ENCODE results near the gene SAFB2.

SAFB2 gene

DNA sequence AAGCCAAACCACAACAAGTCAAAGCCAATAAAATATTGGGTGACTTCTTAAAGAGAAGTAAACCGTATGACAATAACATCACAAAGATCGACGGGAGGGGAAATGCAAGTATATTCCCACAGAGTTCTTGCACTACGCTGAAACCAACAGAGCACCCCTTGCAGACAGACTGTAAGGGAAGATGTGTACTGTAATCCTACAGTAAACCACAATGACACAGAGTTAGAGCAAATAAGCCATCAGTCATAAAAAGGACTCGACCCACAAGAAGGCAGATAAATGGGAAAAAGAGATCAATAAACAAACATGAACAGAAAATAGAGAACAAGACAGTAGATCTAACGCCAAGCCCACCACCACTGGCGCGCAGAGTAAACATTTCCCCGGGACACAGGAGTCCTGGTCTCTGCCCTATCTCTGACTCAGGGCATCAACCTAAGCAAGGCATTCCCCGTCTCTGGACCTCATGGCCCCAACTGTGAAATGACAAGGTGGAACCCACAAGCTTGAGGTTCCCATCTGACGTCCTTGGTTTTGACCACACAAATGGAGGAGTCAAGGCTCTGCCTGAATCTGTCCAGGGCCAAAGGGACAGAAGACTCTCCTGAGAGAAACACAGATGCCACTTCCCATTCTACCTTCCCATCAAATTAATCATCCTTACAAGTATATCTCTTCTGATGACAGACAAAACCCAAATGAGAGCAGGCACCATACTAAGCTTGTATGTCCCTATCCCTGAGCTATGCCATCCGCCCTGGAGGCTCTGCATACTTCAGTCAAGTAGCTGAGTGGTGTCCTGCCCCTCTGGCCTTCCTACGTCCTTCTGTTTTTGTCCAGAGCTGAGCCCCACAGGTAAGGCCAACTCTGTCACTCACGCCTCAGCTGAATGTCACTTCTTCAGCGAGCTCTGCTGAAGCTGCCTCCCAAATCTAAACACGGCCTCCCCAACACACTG lies 15.0 kb downstream of the SAFB2 start:
- DNase-seq (ENCODE audit: low read depth) = no peak

DNA sequence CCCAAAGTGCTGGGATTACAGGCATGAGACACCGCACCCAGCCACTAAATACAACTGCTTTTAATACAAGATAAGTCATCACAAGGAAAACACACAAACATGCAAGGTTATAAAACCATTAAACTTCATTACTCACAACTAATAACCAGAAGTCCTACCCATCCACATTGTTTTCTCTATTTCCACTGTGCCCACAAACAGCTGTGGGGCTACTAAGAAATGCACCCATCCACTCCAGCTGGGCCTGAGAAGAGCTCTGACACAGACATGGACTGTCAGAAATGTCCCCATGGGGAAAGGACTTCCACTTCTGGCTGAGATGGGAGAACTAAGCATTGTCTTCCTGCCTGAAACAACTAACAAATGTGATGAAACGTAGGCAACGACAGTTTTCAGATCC lies 17.2 kb downstream of the SAFB2 start:
- DNase-seq (ENCODE audit: low read depth) = no peak

DNA sequence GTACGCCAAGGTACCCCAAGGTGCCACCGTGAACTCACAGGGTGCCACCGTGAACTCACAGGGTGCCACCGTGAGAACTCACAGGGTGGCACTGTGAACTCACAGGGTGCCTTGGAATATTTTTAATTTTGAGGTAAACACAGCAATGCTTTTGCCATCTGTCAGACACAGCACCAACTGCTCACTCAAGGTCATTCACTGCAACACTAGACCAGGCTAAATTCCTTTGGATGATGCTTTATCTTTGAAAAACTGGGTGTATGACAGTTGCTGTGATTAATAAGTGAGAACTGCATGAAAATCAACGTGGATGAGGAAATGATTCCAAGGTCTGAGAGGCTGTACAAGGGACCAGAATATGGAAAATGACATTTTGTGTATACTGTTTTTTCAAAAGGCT lies 18.9 kb downstream of the SAFB2 start:
- no peak for DNase-seq (ENCODE audit: low read depth)

DNA sequence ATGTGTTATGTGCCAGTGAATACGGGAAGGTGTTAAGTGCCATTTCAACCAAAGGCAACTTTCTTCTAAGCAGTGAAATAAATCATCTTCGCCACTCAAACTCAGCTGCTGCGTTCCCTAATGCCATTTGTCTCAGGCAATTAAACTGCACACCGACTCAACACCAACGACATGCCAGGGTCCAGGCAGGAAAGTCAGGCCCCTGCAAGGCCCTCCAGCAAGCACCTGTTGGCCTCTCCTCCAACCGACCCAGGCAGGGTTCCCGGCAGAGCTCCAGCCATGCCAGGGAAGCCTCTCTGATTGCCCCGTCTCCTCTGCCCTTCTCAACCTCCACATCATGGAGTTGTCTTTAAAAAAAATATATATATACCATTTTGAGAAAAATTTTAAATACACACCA lies 21.8 kb downstream of the SAFB2 start:
- no peak for DNase-seq (ENCODE audit: low read depth)

DNA sequence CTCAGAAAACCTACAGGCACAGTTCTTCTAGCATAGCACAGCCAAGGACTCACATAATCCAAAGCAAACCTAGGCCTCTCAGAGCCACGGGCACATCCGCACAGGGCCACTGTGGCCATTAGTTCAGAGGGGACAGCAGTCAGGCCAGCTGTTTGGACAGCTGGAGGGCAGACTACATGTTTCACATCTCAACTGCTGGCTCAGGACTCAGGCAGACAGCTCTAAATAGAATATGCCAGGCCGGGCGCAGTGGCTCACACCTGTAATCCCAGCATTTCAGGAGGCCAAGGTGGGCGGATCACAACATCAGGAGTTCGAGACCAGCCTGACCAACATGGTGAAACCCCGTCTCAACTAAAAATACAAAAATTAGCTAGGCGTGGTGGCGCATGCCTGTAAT lies 26.8 kb downstream of the SAFB2 start:
- DNase-seq (ENCODE audit: low read depth) = no peak

DNA sequence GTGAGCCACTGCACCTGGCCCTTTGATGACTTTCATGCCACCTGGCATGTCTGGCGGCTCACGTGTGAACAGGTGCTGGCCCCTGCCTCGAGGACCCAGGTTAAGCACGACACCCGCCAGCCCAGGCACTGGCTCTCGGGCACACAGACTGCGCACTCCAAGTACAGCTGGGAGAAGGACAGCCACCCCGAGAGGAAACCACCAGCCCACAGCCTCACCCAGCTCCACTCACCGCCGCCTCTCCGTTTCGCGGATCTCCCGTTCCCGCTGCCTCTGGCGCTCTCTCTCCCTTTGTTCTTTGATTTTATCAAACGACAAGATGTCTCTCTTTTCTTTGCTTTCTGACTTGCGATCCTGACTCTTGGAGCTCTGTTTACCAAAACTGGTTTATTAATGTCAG lies 27.4 kb downstream of the SAFB2 start:
- no peak for DNase-seq (ENCODE audit: low read depth)

DNA sequence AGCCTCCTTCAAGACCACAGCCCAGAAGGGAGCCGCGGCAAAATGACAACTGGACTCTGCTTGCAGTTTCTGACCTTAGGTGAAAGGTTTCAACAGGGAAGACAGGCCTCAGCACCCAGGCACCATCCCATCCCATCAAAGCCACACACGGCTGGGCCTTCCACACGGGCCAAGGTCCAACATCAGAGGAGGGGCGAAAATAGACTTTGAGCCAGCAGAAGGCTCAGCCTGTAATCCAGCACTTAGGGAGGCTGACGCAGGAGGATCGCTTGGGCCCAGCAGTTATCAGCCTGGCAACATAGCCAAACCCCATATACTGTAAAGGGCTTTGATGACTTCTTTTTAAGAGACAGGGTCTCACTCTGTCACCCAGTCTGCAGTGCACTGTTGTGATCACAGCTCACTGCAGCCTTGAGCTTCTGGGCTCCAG lies 28.0 kb downstream of the SAFB2 start:
- no peak for DNase-seq (ENCODE audit: low read depth)

DNA sequence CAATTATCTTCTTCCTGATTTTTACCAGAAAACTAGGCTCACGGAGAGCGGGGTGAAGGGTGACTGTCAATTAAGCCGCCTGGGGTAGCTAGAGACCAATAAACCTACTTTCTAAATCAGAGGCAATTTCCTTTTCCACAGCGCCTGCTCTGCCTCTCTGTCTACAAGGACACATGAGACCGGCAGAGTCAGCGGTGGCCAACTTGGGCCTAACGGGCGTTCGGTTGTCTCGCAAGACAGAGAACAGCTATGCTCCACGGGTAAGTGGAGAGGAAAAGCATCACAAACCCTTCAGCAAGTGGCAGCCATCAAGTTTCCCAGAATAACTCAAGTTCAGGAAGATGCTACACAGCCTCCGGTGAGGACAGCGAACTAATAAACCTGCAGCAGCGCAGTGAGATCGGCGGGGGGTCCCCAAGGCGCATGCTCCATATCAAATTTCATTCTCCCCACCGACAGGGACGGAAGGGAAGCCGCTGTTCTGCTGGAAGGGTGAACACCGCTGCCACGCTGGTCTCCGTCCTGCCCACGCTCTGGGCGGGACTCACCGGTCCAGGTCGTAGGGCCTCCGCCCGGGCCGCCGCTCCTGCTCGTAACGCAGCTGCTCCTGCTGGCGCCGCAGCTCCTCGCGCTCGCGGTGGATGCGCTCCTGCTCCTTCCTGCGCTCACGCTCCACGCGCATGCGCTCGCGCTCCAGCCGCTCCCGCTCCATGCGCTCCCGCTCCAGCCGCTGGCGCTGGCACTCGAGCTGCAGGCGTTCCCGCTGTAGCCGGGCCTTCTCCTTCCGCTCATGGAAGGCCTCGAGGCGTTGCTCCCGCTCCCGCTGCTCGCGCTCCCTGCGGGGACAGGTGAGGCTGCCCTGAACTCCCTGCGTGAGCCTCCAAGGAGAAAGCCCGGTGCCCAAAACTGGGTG lies 29.0 kb downstream of the SAFB2 start:
- no peak for DNase-seq (ENCODE audit: low read depth)

DNA sequence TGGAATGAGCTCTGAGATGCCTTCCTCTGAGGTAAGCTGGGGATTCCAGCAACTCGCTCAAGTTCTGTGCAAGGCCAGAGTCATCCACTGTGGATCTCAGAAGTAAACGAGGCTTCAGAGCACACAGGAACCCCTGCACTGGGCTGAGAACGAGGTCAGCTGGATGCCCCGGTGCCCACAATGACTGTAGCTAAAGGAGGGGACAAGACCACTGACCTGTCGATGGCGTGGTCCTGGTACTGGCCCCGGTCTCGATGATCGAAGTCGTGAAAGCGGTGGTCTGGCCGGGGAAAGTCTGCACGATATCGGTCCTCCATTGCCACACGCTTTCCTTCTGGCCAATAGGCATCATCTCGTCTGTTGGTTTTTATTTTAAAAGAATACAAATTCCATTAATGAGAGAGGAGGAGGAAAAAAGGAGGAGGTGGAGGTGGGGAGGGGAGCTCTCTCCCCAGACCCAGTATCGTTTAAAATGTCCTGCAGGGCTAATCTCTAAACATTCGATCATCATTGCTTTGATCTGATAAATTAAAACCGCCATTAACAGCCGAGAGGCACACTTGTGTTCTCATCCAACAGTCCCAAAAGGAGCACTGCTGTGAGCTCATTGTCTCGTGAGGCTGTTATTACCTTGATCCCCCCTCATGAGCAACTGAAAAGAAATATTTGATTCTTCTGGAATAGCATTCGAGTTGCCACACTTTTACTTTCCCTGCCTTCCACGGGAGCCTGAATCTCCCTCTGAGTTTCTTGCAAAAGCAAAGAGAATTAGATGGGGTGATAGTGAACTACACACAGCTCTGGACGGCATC lies 29.8 kb downstream of the SAFB2 start:
- no peak for DNase-seq (ENCODE audit: low read depth)

DNA sequence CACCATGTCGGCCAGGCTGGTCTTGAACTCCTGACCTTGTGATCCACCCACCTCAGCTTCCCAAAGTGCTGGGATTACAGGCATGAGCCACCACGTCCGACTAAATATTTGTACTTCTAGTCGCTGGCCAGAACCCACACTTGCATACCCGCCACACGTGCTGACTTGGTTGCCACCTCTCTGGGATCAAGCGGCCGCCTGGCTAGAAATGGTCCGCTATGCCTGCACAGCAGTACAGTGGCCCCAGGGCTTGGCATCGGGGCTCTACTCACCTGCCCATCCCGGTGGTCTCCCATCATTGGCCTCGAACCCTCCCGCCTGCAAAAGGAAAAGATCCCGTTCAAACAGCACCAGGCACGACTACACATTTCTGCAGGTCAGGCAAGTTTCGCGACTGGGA lies 31.1 kb downstream of the SAFB2 start:
- no peak for DNase-seq (ENCODE audit: low read depth)

DNA sequence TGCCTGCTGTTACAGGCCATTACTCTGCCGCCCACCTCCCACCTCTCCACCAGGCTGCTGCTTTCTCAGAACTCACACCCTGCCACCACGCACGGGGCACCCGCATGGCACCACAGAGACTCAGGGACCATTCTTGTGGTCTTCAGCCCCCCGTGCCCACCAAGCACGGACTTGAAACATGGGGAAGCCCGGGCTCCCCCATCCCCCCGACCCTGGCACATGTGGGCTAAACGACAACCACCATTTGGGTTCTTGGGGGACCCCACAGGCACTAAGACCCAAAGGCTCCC lies 31.8 kb downstream of the SAFB2 start:
- no peak for DNase-seq (ENCODE audit: low read depth)

DNA sequence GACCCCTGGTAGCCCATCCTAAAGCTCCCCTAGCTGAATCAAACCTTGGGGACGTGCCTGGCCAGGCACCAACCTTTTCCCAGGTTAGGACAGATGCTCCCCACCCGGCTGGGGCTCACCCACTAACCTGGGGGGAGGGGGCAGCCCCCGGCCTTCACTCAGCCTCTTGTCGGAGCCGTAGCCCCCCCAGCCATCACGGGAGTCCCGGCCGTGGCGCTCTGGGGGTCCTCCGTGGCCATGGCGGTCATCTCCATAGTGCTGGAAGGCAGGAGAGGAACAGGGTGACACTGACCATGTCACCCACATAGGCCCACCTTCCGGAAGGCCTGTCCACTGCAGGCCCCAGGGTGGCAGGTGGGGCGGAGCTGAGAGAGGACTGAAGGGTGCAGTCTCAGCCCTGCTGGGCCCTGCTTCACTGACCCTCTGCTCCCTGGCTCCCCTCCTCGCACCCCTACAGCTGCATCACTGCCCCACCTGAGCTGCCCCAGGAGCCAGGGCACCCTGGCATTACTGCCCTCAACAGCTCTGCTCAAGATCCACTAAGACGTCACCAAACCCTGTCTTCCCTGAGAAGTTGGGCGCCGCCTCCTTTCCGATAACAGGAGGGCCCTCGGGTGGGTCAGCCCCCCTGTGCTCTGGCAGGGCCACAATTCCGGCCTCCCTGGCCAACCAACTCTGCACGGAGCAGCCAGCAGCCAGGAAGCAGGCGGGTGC lies 32.3 kb downstream of the SAFB2 start:
- DNase-seq (ENCODE audit: low read depth) = no peak

DNA sequence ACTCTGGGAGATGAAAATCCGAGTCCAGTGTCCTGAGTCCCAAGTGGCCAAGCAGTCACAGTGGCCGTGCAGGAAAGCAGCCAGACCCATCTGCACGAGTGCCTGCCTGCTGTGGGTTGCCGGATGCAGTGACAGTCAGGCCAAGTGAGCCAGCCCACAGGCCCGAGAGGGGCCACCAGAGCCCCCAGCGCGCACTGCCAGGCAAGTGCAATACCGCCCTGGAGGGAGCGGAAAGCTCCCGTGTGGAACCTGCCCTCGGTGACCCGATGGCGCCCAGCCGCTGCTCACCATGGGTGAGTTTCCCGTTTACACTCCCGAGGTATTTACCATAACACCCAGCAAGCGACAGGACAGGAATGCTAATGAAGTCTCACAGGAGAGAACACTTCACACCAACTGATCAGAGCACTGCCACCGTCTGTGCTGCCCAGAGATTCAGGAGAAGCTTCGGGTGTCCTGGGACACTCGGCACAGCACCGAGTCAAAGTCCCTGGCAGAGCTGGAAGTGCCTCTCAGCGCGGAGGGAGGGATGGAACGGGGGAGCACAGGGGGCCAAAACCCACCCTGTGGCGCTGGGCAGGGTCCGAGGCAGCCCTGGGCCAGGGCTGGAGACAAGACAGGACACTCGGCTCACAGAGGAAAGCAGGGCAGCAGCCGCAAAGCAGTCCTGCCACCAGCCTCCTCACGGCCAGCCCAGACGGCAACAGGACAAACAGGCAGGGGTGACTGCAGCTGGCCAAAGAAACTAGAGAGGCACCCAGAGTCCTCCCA lies 33.5 kb downstream of the SAFB2 start:
- DNase-seq (ENCODE audit: low read depth) = no peak

DNA sequence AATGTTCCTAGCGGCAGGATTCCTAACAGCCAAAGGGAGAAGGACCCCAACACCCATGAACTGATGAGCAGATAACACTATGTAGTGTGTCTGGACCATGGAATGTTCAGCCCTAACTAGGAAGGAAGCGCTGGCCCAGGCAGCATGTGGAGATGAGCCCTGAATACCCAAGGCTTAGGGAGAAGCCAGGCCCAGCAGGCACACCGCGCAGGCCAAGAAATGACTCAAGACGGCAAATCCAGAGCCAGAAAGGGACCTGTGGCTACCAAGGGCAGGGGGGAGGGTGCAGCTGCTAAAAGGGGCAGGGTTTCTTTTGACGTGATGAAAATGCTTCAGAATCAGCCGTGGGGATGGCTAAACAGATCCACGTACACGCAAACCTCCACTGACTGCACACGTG lies 34.1 kb downstream of the SAFB2 start:
- no peak for DNase-seq (ENCODE audit: low read depth)

DNA sequence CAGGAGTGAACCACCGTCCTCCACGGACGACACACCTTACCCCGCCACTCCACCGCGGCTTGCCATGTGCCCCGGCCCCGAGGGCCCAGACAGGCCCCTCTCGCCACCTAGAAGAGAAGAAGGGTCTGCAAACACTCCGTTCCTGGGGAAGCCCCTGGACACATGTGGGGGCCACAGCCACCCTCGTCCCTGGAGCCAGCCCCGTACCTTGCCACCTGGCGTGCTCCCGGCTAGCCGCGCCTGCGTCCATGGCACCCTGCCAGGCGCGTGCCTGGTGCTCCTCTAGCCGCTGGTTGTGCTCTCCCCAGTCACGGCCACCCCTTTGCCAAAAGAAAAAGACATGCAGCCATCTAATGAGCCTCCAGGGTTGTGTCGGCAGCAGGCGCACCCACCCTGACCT lies 34.9 kb downstream of the SAFB2 start:
- DNase-seq (ENCODE audit: low read depth) = no peak

DNA sequence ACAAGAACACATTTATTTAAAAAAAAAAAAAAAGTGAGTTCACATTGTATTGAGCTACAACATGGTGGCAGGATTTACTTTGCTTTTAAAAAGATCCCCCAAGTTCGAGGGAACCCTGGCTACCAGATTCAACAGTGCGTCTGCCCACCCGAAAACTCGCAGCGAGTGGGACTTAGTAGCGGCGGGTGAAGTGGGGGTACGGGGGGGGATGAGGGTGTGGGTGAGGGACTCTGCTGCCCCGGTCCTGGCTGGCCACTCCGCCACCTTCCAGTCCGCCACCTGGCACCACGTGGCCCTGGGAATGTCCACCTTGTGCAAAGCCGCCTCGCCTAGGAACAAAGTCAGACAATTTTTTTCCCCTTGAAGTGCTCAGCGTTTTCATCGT lies 35.5 kb downstream of the SAFB2 start:
- no peak for DNase-seq (ENCODE audit: low read depth)

DNA sequence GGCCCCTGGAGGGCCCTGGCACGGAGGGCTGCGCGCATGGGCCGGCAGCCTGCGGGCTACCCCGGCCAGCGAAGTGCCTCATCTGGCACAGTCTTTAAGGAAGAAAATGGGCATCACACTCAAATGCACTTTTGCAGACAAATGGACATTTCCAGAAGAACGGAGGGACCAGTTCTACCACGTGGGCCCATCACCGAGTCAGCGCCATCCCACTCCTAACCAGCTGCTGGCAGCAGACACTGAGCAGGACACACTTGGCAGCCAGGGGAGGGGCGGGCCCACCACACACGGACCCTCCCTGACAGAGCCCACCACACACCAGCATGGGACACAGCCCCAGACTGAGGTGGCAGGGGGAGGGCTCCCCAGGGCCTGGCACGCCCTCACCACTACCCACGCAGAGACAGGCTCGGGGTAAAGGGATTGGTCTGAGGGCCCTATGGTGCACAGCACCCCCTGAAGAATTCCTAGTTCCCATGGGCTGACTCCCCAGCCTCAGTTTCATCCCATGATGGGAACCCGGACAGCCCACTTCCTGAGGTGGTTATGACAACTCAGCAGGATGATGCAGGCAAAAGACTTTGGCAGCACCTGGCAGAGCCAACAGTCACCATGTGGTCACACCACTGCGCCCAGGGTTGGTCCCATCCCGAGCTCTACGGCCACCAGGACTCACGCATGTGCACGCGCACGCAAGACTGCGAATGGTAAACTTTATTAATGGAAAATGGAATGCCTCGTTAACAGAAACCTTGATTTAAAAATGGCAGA lies 36.1 kb downstream of the SAFB2 start:
- no peak for DNase-seq (ENCODE audit: low read depth)

DNA sequence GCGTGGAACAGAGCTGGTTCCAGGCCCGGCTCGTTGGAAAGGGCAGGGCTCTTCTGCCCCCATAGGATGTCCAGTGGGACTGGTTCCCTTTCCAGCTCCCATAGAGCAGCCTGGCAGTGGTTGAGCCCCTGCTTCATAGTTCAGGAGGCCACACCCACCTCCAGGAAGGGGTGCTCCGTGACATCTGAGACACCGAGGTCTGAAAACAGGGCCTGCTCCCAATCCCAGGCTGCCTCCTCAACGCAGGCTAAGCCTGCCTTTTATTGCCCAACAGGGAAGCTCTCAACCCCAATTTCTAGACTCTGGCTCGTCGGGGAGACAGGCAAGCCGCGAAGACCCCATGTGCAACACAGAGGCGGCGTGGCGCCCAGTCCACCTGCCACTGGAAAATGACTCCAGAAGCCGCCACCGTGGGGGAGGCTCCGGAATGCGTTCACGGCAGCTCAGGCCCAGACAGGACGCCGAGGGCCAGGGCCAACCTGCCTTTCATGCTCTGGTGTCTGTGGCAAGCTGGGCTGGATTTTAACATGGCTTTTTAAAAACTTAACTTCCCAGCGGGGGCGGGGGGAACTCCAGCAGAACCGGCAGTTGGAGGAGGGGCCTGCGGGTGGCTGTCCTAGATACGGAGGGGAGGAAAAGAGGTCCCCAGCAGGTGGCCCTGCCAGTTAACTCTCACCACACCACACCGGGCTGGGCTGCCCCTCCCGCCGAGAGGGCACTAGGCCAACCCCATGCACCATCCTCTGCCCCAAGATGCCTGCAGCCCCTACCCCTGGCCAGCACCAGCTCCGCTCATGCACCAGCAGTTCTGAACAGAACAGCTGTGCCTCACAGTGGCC lies 36.9 kb downstream of the SAFB2 start:
- DNase-seq (ENCODE audit: low read depth) = no peak

DNA sequence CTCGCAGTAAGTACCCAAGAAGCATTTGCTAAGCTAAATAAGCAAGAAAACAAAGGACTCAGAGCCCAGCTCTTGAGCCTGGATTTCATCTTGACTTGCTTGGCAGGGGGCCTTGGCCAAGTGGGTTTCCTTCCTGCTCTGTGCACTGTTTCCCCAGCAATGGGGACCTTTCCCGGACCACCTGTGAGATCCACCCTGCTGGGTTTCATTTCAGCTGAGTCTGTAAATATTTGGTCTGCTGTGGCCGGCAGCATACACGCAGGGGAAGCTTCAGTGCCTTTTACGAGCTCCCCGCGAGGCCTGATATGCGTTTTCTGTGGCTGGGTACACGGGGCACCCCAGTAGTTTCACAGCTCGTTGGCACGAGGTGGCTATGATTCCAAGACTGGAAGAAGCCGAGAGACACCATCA lies 42.4 kb downstream of the SAFB2 start:
- no peak for DNase-seq (ENCODE audit: low read depth)
